Body of pancreas (tissue), 4 donors: Measurements from ENCODE around the gene ABCC1.

ENCODE experiments used
- POLR2A ChIP-seq, 3 donors: fragments of 450-650 bp; IDR thresholded peaks; one replicate each; pipeline ENCODE4 v1.6.1; 2016; ENCODE audit warnings: antibody characterized with exemption in 3 of 3, mild to moderate bottlenecking in 2 of 3
- TF ChIP-seq, protein P1 (sequence below), 7 experiments: fragments of 450-650 bp in 4 of 7; fragments of 200-600 bp in 3 of 7; sonication (generic) in 3 of 7; IDR thresholded peaks; one replicate each; pipeline ENCODE4 v1.5.1; 2016 to 2019; ENCODE audit warnings: antibody characterized with exemption in 7 of 7

GRCh38 chr16:16147316-16147999 is 198.0 kb downstream of the ABCC1 start:
- TF ChIP-seq, protein P1, sequence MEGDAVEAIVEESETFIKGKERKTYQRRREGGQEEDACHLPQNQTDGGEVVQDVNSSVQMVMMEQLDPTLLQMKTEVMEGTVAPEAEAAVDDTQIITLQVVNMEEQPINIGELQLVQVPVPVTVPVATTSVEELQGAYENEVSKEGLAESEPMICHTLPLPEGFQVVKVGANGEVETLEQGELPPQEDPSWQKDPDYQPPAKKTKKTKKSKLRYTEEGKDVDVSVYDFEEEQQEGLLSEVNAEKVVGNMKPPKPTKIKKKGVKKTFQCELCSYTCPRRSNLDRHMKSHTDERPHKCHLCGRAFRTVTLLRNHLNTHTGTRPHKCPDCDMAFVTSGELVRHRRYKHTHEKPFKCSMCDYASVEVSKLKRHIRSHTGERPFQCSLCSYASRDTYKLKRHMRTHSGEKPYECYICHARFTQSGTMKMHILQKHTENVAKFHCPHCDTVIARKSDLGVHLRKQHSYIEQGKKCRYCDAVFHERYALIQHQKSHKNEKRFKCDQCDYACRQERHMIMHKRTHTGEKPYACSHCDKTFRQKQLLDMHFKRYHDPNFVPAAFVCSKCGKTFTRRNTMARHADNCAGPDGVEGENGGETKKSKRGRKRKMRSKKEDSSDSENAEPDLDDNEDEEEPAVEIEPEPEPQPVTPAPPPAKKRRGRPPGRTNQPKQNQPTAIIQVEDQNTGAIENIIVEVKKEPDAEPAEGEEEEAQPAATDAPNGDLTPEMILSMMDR (IDR thresholded peaks at IDR 0.05), result no peak
- TF ChIP-seq POLR2A (IDR thresholded peaks at IDR 0.05), result no peak
